Ectodermal cell (in vitro differentiated cells): ENCODE measurements around the gene HMCN2.

Source experiments
- H3K27ac ChIP-seq: 2 replicates; pipeline ENCODE4 v1.7.0; 2013; ENCODE audit warnings: mild to moderate bottlenecking, low read depth, low read length; ENCODE audit not compliant: insufficient read depth, poor library complexity, severe bottlenecking
- H3K27me3 ChIP-seq: 2 replicates; pipeline ENCODE4 v1.7.0; 2013; ENCODE audit warnings: mild to moderate bottlenecking, low read length; ENCODE audit not compliant: insufficient read depth, control insufficient read depth, poor library complexity, severe bottlenecking
- H3K36me3 ChIP-seq: one replicate; pipeline ENCODE4 v1.7.0; 2013; ENCODE audit warnings: low read length; ENCODE audit not compliant: control insufficient read depth, insufficient read depth
- H3K4me1 ChIP-seq: one replicate; pipeline ENCODE4 v1.7.0; 2013; ENCODE audit warnings: low read length; ENCODE audit not compliant: control insufficient read depth, insufficient read depth
- H3K4me3 ChIP-seq: 2 replicates; pipeline ENCODE4 v1.7.0; 2013; ENCODE audit warnings: low read depth, low read length, control low read depth; ENCODE audit not compliant: insufficient read depth
- H3K9me3 ChIP-seq: 2 replicates; pipeline ENCODE4 v1.7.0; 2013; ENCODE audit warnings: mild to moderate bottlenecking, low read length, moderate library complexity; ENCODE audit not compliant: control insufficient read depth
- WGBS, 2 experiments: methylation state at CpG; one replicate each; pipeline ENCODE4 v1.1.7; 2013; ENCODE audit warnings: missing lambda C conversion rate in 2 of 2; 5-methylcytosine and 5-hydroxymethylcytosine counted together

HMCN2 gene

GRCh38 chr9:130454812-130455325, 189.3 kb downstream of the HMCN2 start:
- H3K4me3 ChIP-seq, result no peak overlapping the region
- 52 to 62% methylated on average over 3 of the region's 3 CpGs for WGBS, 2 experiments
- H3K36me3 ChIP-seq, result no peaks in the 10 kb centered on the region
- no peak overlapping the region for H3K27ac ChIP-seq
- no peaks in the 10 kb centered on the region for H3K27me3 ChIP-seq
- H3K9me3 ChIP-seq, result no peaks in the 10 kb centered on the region
- peaks cover 3% of the 10 kb centered on the region for H3K4me1 ChIP-seq

GRCh38 chr9:130458027-130458803, 192.7 kb downstream of the HMCN2 start:
- Histone ChIP-seq H3K4me3 (no peak overlapping the region), H3K36me3 (no peaks in the 10 kb centered on the region), H3K27me3 (no peaks in the 10 kb centered on the region), H3K4me1 (peaks cover 6% of the 10 kb centered on the region), H3K27ac (no peak overlapping the region), H3K9me3 (no peaks in the 10 kb centered on the region)
- 92 to 93% methylated on average over 23 of the region's 23 CpGs for WGBS, 2 experiments

- H3K4me1 ChIP-seq, result peaks cover 6% of the 10 kb centered on the region
- 94 to 95% methylated on average over 5 of the region's 5 CpGs for WGBS, 2 experiments
- H3K4me3 ChIP-seq, result no peak overlapping the region
- peaks cover 2% of the 10 kb centered on the region for H3K27me3 ChIP-seq
- no peak overlapping the region for H3K27ac ChIP-seq
- H3K9me3 ChIP-seq, result no peaks in the 10 kb centered on the region
- no peaks in the 10 kb centered on the region for H3K36me3 ChIP-seq
Observed at GRCh38 chr9:130458804-130459067, 193.2 kb downstream of the HMCN2 start.

GRCh38 chr9:130459151-130459550, 193.6 kb downstream of the HMCN2 start:
- Histone ChIP-seq H3K27ac (no peak overlapping the region), H3K4me1 (peaks cover 6% of the 10 kb centered on the region), H3K4me3 (no peak overlapping the region), H3K9me3 (no peaks in the 10 kb centered on the region), H3K36me3 (no peaks in the 10 kb centered on the region), H3K27me3 (peaks cover 4% of the 10 kb centered on the region)
- 90 to 94% methylated on average over 8 of the region's 8 CpGs for WGBS, 2 experiments

GRCh38 chr9:130459941-130460669, 194.5 kb downstream of the HMCN2 start:
- Histone ChIP-seq H3K4me3 (no peak overlapping the region), H3K9me3 (no peaks in the 10 kb centered on the region), H3K36me3 (no peaks in the 10 kb centered on the region), H3K4me1 (peaks cover 6% of the 10 kb centered on the region), H3K27me3 (peaks cover 4% of the 10 kb centered on the region), H3K27ac (no peak overlapping the region)
- WGBS, 2 experiments, result 86 to 88% methylated on average over 11 of the region's 11 CpGs

GRCh38 chr9:130461218-130461630, 195.7 kb downstream of the HMCN2 start:
- Histone ChIP-seq H3K36me3 (no peaks in the 10 kb centered on the region), H3K4me3 (no peak overlapping the region)
- 29 to 33% methylated on average over 22 of the region's 22 CpGs for WGBS, 2 experiments

GRCh38 chr9:130461731-130462130, 196.2 kb downstream of the HMCN2 start:
- no peaks in the 10 kb centered on the region for H3K36me3 ChIP-seq
- no peaks in the 10 kb centered on the region for H3K9me3 ChIP-seq
- WGBS, 2 experiments, result 91 to 94% methylated on average over 11 of the region's 11 CpGs
- no peak overlapping the region for H3K4me3 ChIP-seq
- H3K27me3 ChIP-seq, result peaks cover 4% of the 10 kb centered on the region
- H3K4me1 ChIP-seq, result peaks cover 21% of the 10 kb centered on the region
- H3K27ac ChIP-seq, result no peak overlapping the region

More at GRCh38 chr9:130461218-130461630, 195.7 kb downstream of the HMCN2 start:
- Histone ChIP-seq H3K9me3 (no peaks in the 10 kb centered on the region), H3K27ac (no peak overlapping the region), H3K4me1 (peaks cover 16% of the 10 kb centered on the region), H3K27me3 (peaks cover 4% of the 10 kb centered on the region)

GRCh38 chr9:130462685-130463540, 197.4 kb downstream of the HMCN2 start:
- WGBS, 2 experiments, result 93 to 94% methylated on average over 27 of the region's 27 CpGs
- no peaks in the 10 kb centered on the region for H3K9me3 ChIP-seq
- H3K4me3 ChIP-seq, result no peak overlapping the region
- H3K27ac ChIP-seq, result no peak overlapping the region
- peaks cover 33% of the 10 kb centered on the region for H3K4me1 ChIP-seq
- no peaks in the 10 kb centered on the region for H3K36me3 ChIP-seq
- peaks cover 4% of the 10 kb centered on the region for H3K27me3 ChIP-seq

GRCh38 chr9:130463763-130464745, 198.5 kb downstream of the HMCN2 start:
- WGBS, 2 experiments, result 90 to 92% methylated on average over 22 of the region's 22 CpGs
- H3K9me3 ChIP-seq, result no peaks in the 10 kb centered on the region
- no peaks in the 10 kb centered on the region for H3K36me3 ChIP-seq
- peaks cover 36% of the 10 kb centered on the region for H3K4me1 ChIP-seq
- H3K4me3 ChIP-seq, result no peak overlapping the region
- H3K27me3 ChIP-seq, result peaks cover 4% of the 10 kb centered on the region
- no peak overlapping the region for H3K27ac ChIP-seq
